Stimulated activated CD8-positive, alpha-beta memory T cell treated with anti-CD3 and anti-CD28 coated beads, Interleukin-2, amount 100 ng/mL, for 1 hour (primary cell): ENCODE measurements around the gene TMEM62.
"Not testable (repeated sequence)": the region's sequence is repeated elsewhere in the genome, so short reads cannot be mapped to it uniquely, and the experiment has no call there.

ENCODE experiments used
- DNase-seq, 2 donors: peaks; one replicate each; pipeline ENCODE4 v3.0.0-alpha.2; 2020; ENCODE audit warnings: low read depth in 2 of 2

TMEM62 gene

DNA sequence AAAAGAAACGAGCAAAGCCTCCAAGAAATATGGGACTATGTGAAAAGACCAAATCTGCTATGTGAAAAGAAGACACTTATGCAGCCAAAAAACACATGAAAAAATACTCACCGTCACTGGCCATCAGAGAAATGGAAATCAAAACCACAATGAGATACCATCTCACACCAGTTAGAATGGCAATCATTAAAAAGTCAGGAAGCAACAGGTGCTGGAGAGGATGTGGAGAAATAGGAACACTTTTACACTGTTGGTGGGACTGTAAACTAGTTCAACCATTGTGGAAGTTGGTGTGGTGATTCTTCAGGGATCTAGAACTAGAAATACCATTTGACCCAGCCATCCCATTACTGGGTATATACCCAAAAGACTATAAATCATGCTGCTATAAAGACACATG, 43.8 kb downstream of the TMEM62 start:
- not testable (repeated sequence) for DNase-seq

- DNase-seq = no peak
Observed at GRCh38 chr15:43183270-43183669, 49.9 kb downstream of the TMEM62 start.

GRCh38 chr15:43184407-43185124, 51.2 kb downstream of the TMEM62 start:
- DNase-seq = no peak

DNA sequence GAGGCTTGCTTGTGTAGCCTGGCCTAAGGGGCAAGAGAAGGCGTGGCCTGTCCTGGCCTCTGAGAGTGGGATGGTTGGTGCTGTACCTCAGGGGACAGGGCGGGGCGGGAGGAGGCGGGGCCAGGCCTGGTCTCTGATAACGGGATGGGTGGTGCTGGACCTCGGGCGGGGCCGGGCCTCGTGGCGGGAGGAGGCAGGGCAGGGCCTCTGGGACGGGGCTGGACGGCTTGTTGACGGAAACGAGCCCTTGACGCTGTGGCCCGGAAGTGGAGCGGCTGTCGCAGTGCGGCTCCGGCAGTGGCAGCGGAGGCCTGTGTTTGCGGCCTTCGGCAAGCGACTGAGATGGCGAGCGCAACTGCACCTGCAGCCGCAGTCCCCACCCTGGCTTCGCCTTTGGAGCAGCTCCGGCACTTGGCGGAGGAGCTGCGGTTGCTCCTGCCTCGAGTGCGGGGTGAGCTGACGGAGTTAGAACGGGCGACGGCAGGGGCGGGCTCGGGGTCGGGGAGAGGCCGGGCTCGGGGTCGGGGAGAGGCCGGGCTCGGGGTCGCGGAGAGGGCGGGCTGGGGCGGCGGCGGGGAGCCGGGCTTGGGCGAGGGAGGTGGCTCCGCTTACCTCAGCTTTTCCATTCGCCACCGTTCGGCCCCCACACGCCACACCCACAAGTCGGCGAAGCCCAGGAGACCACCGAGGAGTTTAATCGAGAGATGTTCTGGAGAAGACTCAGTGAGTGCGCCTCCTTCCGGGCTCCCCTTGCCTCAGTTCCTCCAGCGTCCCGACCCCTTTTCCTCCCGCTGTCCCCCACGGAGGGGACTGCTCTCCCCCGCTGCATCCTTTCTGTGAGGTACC, 52.0 kb downstream of the TMEM62 start, which contains the start of gene CCNDBP1:
Gene CCNDBP1 (plus strand): TSS at position 247 of the 846 bp plus-strand sequence. CDS start 96 bp downstream, at position 343.
- DNase-seq = peak; percentile 74 to 77

- no peak for DNase-seq
Observed at GRCh38 chr15:43186003-43186353, 52.6 kb downstream of the TMEM62 start.

DNA sequence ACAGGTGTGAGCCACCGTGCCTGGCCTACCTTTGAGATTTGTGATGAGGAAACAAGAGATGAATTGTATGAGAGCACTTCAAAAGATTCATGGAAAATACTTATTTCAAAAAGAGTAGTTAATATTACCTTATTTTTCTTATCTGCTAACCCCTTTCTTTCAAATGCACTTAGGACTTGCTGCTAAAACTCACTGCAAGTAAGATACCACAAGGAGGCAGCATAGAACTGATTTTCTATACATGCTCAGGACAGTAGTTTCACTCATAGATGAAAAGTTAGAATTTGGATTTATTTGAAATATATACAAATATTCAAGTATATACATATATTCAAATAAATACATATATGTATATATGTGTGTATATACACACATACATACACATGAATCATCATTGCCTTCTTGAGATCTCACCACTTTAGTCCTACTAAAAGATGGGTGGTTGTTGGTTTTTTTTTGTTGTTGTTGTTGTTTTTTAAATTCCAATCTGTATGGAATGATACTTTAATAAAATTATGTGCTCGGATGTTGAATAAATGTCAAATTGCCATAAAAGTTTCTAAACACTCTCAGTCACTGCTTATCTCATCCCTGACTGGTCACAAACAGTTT, 54.3 kb downstream of the TMEM62 start:
- no peak for DNase-seq

- no peak for DNase-seq
Observed at GRCh38 chr15:43189296-43189695, 55.9 kb downstream of the TMEM62 start.

DNA sequence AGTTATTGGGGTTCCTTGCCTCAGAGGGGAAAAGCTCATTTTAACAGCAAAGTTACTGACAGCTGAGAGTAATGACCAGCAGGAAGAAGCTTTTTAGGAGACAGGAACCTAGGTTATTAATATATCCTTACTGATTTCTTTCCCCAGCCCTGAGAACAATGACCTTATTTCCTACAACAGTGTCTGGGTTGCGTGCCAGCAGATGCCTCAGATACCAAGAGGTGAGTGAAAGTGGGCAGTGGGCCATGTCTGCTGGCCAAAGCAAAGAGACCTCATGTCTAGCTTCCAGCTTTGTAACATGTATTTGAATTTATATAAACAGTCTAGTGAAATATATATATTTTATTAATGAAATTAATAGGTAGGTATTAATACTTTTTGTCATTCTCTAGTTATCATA, 56.8 kb downstream of the TMEM62 start:
- DNase-seq = no peak

- no peak for DNase-seq
Observed at GRCh38 chr15:43193710-43194109, 60.3 kb downstream of the TMEM62 start.

DNA sequence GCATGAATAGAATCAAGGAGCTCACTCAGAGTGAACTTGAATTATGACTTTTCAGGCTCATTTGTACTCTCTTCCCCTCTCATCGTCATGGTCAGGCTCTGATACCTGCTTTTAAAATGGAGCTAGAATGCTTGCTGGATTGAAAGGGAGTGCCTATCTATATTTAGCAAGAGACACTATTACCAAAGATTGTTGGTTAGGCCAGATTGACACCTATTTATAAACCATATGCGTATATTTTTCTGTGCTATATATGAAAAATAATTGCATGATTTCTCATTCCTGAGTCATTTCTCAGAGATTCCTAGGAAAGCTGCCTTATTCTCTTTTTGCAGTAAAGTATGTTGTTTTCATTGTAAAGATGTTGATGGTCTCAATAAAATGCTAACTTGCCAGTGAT, 61.4 kb downstream of the TMEM62 start:
- DNase-seq = no peak

GRCh38 chr15:43196760-43197548, 63.6 kb downstream of the TMEM62 start:
- DNase-seq = no peak

GRCh38 chr15:43197773-43198172, 64.4 kb downstream of the TMEM62 start:
- DNase-seq = not testable (repeated sequence)

DNA sequence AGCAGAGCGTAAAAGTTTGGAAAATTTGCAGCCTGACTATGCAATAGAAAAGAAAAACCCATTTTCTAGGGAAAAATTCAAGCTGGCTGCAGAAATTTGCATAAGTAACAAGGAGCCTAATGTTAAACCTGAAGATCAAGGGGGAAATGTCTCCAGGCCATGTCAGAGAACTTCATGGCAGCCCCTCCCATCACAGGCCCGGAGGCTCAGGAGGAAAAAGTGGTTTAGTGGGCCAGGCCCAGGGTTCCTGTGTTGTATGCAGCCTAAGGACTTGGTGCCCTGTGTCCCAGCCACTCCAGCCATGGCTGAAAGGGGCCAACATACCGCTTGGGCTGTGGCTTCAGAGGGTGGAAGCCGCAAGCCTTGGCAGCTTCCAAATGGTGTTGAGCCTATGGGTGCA, 65.2 kb downstream of the TMEM62 start:
- DNase-seq = not testable (repeated sequence)

DNA sequence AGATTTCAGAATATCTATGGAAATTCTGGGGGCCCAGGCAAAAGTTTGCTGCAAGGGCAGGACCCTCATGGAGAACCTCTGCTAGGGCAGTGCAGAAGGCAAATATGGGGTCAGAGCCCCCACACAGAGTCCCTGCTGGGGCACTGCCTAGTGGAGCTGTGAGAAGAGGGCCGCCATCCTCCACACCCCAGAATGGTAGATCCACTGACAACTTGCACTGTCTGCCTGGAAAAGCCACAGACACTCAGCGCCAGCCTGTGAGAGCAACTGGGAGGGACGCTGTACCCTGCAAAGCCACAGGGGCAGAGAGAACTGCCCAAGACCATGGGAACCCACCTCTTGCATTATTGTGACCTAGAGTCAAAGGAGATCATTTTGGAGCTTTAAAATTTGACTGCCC, 65.6 kb downstream of the TMEM62 start:
- DNase-seq = no peak

DNA sequence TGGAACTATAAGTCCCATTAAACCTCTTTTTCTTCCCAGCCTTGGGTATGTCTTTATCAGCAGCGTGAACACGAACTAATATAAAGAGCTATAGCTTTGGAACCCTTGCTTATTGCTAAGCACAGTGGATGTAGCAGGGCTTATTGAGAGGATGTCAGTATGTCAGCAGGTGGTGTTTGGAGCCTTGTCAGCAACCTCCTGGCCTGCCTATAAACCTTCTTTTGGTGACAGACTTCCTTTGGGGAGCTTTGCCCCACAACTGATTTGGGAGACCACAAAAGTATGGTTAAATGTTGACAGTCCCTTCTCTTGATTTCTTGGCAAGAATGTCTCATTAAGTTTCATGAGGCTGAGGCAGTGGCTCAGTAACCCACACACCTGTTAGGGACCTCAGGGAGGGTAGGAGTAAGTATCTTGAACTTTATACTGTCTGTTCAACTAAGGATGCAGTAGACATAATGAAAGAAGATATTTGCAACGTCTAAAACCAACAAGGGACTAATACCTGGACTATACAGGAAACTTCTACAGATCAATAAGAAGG, 66.6 kb downstream of the TMEM62 start:
- DNase-seq = no peak

GRCh38 chr15:43204016-43204901, 70.9 kb downstream of the TMEM62 start:
- DNase-seq = peak; percentile 19 to 28

- no peak for DNase-seq
Observed at GRCh38 chr15:43206054-43206453, 72.7 kb downstream of the TMEM62 start.

DNA sequence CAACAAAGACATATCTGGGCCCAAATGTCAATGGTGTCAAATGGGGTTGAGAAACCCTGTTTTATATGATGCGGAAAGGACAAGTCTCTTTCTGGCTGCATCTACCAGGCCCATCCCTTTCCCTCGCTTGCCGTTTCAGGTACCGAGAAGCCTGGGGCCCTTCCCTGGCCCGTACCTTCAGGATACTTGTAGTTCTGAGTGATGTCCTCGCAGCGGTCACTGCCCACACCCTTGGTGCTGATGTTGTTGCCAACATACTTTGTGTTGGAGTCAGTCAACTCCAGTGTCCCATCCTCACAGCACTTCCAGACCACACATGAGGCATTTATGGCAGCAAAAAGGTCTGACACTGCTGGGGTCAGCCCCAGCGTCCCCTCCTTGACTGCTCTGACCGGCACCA, 73.6 kb downstream of the TMEM62 start:
- no peak for DNase-seq

- DNase-seq = no peak
Observed at GRCh38 chr15:43208052-43209002, 74.9 kb downstream of the TMEM62 start.
